WTC11 (cell line): ENCODE results near the gene DNAH9. TPM values are rescaled to one million over a fixed set of nuclear protein-coding genes. Genes with fewer than 3 reads are reported as not detected.

Experiments used
- ATAC-seq: fragments of 200-7000 bp; cut with Tn5 transposase; 2 replicates; pipeline ENCODE4 v1.10.0; 2021; ENCODE audit warnings: mild to moderate bottlenecking, moderate library complexity
- CTCF ChIA-PET: fragments of 300-600 bp; sonication (Branson Sonifier 250); formaldehyde crosslinking; loops from one replicate; lab custom pipeline; 2021; ENCODE audit warnings: antibody characterized with exemption; lab: Charles Lee
- POLR2A ChIA-PET: fragments of 350-600 bp; sonication (Branson Sonifier 250); formaldehyde crosslinking; loops from one replicate; lab custom pipeline; 2021; ENCODE audit warnings: antibody characterized with exemption; lab: Charles Lee
- DNase-seq: peaks from one replicate; pipeline ENCODE4 v3.0.0; 2021; ENCODE audit warnings: low spot score
- H3K27ac Mint-ChIP-seq: 2 replicates; pipeline ENCODE4 v1.8.0; 2021; ENCODE audit warnings: mixed read lengths
- H3K27me3 Mint-ChIP-seq: 2 replicates; pipeline ENCODE4 v1.8.0; 2021; ENCODE audit warnings: low read depth, mild to moderate bottlenecking, moderate library complexity, mixed read lengths
- H3K36me3 Mint-ChIP-seq: 2 replicates; pipeline ENCODE4 v1.8.0; 2021; ENCODE audit warnings: mixed read lengths
- H3K4me1 Mint-ChIP-seq: 2 replicates; pipeline ENCODE4 v1.8.0; 2022; ENCODE audit warnings: mixed read lengths
- H3K4me3 Mint-ChIP-seq: 2 replicates; pipeline ENCODE4 v1.8.0; 2021; ENCODE audit warnings: mild to moderate bottlenecking, moderate library complexity, mixed read lengths
- H3K9me3 Mint-ChIP-seq: 2 replicates; pipeline ENCODE4 v1.8.0; 2021; ENCODE audit warnings: mixed read lengths
- AFF4 ChIP-seq: sonication (generic); formaldehyde crosslinking; IDR thresholded peaks from 2 replicates; pipeline ENCODE4 v1.8.1; 2023; ENCODE audit warnings: mild to moderate bottlenecking, missing genetic modification reagents, borderline replicate concordance
- CTCF ChIP-seq: fragments of 200-600 bp; IDR thresholded peaks from 2 replicates; pipeline ENCODE4 v1.8.0; 2022; ENCODE audit warnings: antibody characterized with exemption
- ELF4 ChIP-seq: sonication (generic); formaldehyde crosslinking; IDR thresholded peaks from 2 replicates; pipeline ENCODE4 v1.8.1; 2022; ENCODE audit warnings: low read depth, mild to moderate bottlenecking, moderate library complexity, missing genetic modification reagents
- ETV6 ChIP-seq: sonication (generic); formaldehyde crosslinking; IDR thresholded peaks from 2 replicates; pipeline ENCODE4 v1.8.1; 2022; ENCODE audit warnings: mild to moderate bottlenecking, missing genetic modification reagents
- GABPB1 ChIP-seq: sonication (generic); formaldehyde crosslinking; IDR thresholded peaks from 2 replicates; pipeline ENCODE4 v1.8.1; 2023; ENCODE audit warnings: mild to moderate bottlenecking, missing genetic modification reagents
- HMGA2 ChIP-seq: fragments of 250-450 bp; sonication (Bioruptor Pico); IDR thresholded peaks from 2 replicates; pipeline ENCODE4 v1.4.0; 2021; ENCODE audit warnings: mild to moderate bottlenecking, moderate library complexity
- MYBL2 ChIP-seq: sonication (generic); formaldehyde crosslinking; IDR thresholded peaks from 2 replicates; pipeline ENCODE4 v1.8.1; 2023; ENCODE audit warnings: mild to moderate bottlenecking, moderate library complexity, missing genetic modification reagents
- NFYB ChIP-seq: sonication (generic); formaldehyde crosslinking; conservative IDR thresholded peaks from 2 replicates; pipeline ENCODE4 v1.8.0; 2022; ENCODE audit warnings: low read depth, missing genetic modification reagents
- ZNF138 ChIP-seq: sonication (generic); formaldehyde crosslinking; conservative IDR thresholded peaks from 2 replicates; pipeline ENCODE4 v1.8.1; 2022; ENCODE audit warnings: mild to moderate bottlenecking, moderate library complexity, missing genetic modification reagents
- ZNF317 ChIP-seq: sonication (generic); formaldehyde crosslinking; IDR thresholded peaks from 2 replicates; pipeline ENCODE4 v1.8.1; 2023; ENCODE audit warnings: low read depth, mild to moderate bottlenecking, moderate library complexity, missing genetic modification reagents, borderline replicate concordance
- total RNA-seq: library from RNA; stranded (reverse); gene quantifications from 3 replicates; pipeline ENCODE4 v1.2.3, GENCODE V29; 2021
- TF ChIP-seq, protein P1 (sequence below): sonication (generic); formaldehyde crosslinking; IDR thresholded peaks from 2 replicates; pipeline ENCODE4 v1.8.1; 2023; ENCODE audit warnings: mild to moderate bottlenecking, missing genetic modification reagents, moderate library complexity
- TF ChIP-seq, protein P2 (sequence below): sonication (generic); formaldehyde crosslinking; IDR thresholded peaks from 2 replicates; pipeline ENCODE4 v1.8.1; 2022; ENCODE audit warnings: missing genetic modification reagents, borderline replicate concordance
- TF ChIP-seq, protein P3 (sequence below): fragments of 250-450 bp; sonication (Bioruptor Pico); conservative IDR thresholded peaks from 2 replicates; pipeline ENCODE4 v1.9.0; 2021; ENCODE audit warnings: mild to moderate bottlenecking

DNAH9 gene
- total RNA-seq, 1 experiment from 2014 or later = 0.31 TPM

- H3K4me1 Mint-ChIP-seq = 0 out of 2 replicates have a peak, but pooled peaks cover 5% of the 10 kb centered on the region
- TF ChIP-seq ELF4 (CRISPR knock-in tag) (no peak), MYBL2 (CRISPR knock-in tag) (no peak), ETV6 (CRISPR knock-in tag) (no peak), AFF4 (CRISPR knock-in tag) (no peak), CTCF (no peak)
- TF ChIP-seq, protein P1, sequence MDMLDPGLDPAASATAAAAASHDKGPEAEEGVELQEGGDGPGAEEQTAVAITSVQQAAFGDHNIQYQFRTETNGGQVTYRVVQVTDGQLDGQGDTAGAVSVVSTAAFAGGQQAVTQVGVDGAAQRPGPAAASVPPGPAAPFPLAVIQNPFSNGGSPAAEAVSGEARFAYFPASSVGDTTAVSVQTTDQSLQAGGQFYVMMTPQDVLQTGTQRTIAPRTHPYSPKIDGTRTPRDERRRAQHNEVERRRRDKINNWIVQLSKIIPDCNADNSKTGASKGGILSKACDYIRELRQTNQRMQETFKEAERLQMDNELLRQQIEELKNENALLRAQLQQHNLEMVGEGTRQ = 0 out of 2 replicates have a peak, but pooled peaks have one; percentile 13
- TF ChIP-seq, protein P2, sequence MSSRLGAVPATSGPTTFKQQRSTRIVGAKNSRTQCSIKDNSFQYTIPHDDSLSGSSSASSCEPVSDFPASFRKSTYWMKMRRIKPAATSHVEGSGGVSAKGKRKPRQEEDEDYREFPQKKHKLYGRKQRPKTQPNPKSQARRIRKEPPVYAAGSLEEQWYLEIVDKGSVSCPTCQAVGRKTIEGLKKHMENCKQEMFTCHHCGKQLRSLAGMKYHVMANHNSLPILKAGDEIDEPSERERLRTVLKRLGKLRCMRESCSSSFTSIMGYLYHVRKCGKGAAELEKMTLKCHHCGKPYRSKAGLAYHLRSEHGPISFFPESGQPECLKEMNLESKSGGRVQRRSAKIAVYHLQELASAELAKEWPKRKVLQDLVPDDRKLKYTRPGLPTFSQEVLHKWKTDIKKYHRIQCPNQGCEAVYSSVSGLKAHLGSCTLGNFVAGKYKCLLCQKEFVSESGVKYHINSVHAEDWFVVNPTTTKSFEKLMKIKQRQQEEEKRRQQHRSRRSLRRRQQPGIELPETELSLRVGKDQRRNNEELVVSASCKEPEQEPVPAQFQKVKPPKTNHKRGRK = no peak
- TF ChIP-seq, all 79 proteins: peak for 1
- H3K9me3 Mint-ChIP-seq = peaks cover 54% of the 10 kb centered on the region
- ATAC-seq (no peak), DNase-seq (no peak)
- peaks cover 33% of the 10 kb centered on the region for H3K36me3 Mint-ChIP-seq
- H3K4me3 Mint-ChIP-seq = no peak overlapping the region
- ChIA-PET POLR2A (no interaction called here), CTCF (interaction anchor here (1.7 kb wide), 1 partner anchor 33 kb away, joined by 4 read pairs; no protein-coding TSS in a partner anchor)
- H3K27me3 Mint-ChIP-seq = peaks cover 5% of the 10 kb centered on the region; the same call in 1 of the 2 replicates
- H3K27ac Mint-ChIP-seq = no peak overlapping the region
Observed at GRCh38 chr17:11610999-11611566, 12.8 kb downstream of the DNAH9 start.

DNA sequence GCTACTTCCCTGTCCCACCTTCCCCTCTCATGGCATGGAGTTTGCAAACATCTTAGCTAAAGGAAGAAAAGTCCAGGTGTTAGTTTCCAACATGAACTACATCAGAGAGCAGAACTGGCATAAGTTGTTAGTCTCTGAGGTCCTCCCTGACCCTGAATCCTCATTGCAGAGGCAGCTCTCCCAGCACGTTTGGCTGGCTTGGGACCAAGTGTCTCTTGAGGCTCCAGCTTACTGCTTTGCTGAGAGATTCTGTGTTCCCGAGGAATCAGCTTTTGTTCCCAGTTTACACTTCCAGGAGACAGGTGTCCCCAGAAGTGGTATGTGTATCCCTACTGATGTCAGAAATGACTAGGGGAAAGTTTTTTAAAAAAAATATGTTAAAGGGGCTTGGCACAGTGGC lies 14.7 kb downstream of the DNAH9 start:
- ATAC-seq (no peak), DNase-seq (no peak)
- POLR2A ChIA-PET = no interaction called here
- Mint-ChIP-seq H3K4me3 (no peak overlapping the region), H3K9me3 (peaks cover 54% of the 10 kb centered on the region), H3K4me1 (0 out of 2 replicates have a peak, but pooled peaks cover 5% of the 10 kb centered on the region), H3K27ac (no peak overlapping the region)
- no peak for TF ChIP-seq HMGA2 (CRISPR knock-in tag)
- no peak for TF ChIP-seq ZNF317 (CRISPR knock-in tag)
- TF ChIP-seq NFYB = no peak
- TF ChIP-seq GABPB1 (CRISPR knock-in tag) = no peak
- TF ChIP-seq, all 79 proteins: peak for 0
- CTCF ChIA-PET = interaction anchor here (1.0 kb wide), 1 partner anchor 31 kb away, joined by 3 read pairs; no protein-coding TSS in a partner anchor
- peaks cover 28% of the 10 kb centered on the region for H3K36me3 Mint-ChIP-seq
- H3K27me3 Mint-ChIP-seq = peaks cover 5% of the 10 kb centered on the region; the same call in 1 of the 2 replicates

DNA sequence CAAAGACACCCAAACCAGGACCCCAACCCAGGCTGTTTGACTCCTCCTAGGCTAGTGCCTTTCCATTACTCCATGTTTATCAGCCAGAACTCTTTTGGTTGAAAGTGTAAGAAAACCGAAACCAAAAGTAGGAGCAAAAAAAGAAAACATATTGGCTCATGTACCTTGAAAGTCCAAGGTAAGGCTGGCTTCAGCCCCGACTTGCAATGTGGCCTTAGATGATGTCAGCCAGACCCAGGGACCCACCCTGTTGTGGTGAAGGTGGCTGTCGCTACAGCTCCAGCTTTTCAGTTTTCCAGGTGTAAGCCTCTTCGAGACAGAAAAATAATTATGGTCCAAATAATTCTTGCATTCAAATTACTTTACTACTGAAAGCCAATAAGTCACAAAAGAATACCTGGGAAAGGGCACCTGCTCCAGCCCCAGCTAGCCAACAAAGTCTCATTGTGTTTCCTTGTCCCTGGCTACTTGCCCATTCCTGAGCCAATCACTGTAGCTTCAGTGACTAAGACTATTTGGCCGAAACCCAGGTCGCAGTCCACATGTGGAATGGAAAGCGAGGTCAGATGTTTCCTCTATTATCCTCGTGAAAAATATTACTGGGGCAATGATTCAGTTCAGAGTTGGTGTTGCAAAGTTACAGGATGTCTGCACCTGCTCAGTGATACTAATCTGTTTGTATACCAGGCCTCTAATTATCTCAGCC lies 20.7 kb downstream of the DNAH9 start:
- Mint-ChIP-seq H3K27me3 (peaks cover 5% of the 10 kb centered on the region; the same call in 1 of the 2 replicates), H3K27ac (no peak overlapping the region), H3K36me3 (peaks cover 23% of the 10 kb centered on the region), H3K4me1 (no peaks in the 10 kb centered on the region), H3K9me3 (peaks cover 40% of the 10 kb centered on the region), H3K4me3 (no peak overlapping the region)
- ATAC-seq (no peak), DNase-seq (no peak)
- ChIA-PET CTCF (interaction anchor here (0.9 to 1.1 kb wide), 2 partner anchors 9 to 26 kb away, joined by 3 to 5 read pairs; no protein-coding TSS in a partner anchor), POLR2A (no interaction called here)
- TF ChIP-seq, protein P3, sequence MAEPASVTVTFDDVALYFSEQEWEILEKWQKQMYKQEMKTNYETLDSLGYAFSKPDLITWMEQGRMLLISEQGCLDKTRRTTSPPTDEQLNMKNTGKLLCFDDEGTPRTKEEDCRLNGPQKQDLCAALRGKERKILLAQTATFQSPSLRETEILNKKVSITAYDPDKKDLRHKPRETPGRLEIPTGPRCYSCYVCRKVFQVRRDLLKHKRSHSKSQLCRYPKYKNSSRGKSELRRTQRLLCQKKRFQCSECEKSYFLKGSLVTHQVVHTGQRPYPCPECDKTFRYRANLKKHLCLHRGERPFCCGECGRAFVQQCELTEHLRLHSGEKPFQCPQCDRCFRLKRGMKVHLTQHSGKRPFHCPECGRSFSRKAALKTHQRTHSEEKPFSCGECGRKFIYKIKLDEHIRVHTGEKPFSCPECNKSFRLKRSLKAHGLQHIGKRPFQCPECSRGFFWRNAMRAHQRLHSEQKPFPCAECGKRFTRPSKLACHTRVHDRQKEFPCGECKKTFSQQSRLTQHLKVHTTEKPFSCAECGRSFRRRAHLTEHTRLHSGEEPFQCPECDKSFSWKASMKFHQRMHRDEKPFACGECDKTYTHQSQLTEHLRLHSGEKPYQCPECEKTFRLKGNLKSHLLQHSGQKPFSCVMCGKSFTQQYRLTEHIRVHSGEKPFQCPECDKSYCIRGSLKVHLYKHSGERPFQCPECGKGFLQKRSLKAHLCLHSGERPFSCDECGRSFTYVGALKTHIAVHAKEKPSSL (CRISPR knock-in tag) = no peak
- no peak for TF ChIP-seq AFF4 (CRISPR knock-in tag)
- TF ChIP-seq ZNF138 (CRISPR knock-in tag) = no peak
- no peak for TF ChIP-seq ETV6 (CRISPR knock-in tag)
